GM18498 (cell line): ENCODE results near the gene FGD3.

ENCODE experiments used
- ATAC-seq: cut with Tn5 transposase; IDR thresholded peaks from one replicate; pipeline ENCODE4 v1.9.1; 2021; ENCODE audit warnings: mild to moderate bottlenecking, moderate library complexity; ENCODE audit not compliant: unreplicated experiment

The FGD3 gene

GRCh38 chr9:93026640-93027039 lies 79.3 kb downstream of the FGD3 start:
- ATAC-seq, result no peak

- ATAC-seq, result no peak
Observed at GRCh38 chr9:93027750-93028149, 80.4 kb downstream of the FGD3 start.

DNA sequence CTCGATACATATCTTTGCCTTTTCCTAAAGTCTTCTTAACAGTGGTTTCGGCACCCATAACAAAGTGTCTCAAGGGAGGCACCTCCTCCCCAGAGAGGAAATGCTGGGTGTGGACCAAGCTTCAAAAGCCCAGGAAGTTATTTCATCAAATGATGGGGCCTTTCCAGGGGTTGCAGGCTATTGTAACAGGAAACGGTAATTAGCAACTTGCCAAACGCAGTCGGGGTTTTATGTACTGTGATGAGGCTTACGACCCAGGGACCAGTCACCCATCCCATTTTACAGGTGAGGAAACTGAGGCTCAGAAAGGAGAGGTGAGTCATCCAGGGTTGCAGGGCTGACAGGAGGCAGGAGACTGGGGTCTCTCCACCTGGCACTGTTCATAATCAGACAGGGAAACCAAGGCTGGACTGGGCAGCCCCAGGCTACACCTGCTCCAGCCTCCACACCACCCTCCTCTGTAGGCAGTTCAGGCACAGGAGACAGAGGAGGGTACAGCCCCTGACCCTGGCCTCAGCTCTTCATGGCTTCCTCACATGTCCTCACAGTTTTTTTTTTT lies 81.2 kb downstream of the FGD3 start:
- no peak for ATAC-seq

DNA sequence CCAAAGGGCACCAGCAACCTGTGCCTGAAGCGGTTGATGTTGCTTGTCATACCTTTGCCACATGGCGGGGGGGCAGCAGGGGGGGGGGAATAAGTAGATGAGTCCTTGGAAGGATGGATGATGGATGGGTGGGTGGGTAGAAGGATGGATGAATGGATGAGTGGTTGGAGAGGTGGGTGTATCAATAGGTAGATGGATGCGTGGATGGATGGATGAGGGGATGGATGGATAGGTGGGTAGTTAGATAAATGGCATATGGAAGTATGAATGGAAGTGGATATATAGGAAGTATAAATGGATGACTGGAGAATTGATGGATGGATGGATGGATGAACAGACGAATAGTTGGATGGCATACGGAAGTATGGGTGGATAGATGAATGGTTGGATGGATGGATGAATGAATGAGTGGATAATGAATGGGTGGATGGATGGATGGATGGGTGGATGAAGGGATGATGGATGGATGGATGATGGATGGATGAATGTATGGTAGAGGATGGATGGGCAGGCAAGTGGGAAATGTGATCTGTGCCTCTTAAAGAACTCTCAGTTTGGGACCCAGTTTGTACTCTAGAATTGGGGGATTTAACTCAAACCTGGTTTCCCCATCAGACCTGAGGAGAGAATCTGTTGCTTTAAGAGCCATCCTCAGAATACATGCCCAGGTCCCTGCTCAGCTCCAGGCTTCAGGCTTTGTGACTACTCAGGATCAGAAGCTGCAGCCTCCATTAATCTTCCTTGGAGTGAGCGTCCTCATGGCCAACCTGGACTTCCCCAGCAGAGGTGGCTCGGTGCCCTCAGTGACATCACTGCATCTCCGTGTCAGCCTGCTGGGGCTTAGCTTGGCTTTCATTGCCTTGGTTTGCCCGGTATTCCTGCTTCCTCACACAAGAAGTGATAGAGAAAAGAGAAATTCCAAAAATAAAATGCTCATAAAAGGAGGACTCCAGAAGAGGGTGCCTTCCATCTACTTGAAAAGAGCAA lies 83.6 kb downstream of the FGD3 start:
- ATAC-seq, result no peak

- no peak for ATAC-seq
Observed at GRCh38 chr9:93031629-93032430, 84.5 kb downstream of the FGD3 start.

- ATAC-seq, result no peak
Observed at GRCh38 chr9:93032545-93032944, 85.2 kb downstream of the FGD3 start.

DNA sequence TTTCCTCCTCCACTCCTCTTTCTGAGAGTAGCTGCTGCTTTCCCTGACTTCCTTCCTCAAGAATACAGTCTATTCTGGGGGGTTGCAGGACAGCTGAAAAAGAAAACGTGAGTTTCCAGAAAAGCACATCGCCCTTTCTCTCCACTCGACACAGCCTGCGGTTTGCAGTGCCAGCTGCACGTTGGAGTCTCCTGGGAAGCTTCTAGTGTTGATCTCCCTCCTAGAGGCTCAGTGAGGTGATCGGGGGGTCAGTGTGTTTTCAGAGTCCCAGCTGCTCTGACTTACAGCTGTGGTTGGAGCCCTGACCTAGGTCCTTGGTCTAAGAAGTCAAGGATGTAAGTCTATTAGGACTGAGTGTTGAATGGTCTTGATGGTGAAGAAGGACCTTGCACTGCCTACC lies 86.2 kb downstream of the FGD3 start:
- no peak for ATAC-seq

GRCh38 chr9:93035106-93035660 lies 87.9 kb downstream of the FGD3 start:
- ATAC-seq, result no peak

- no peak for ATAC-seq
Observed at GRCh38 chr9:93035821-93036351, 88.6 kb downstream of the FGD3 start.

DNA sequence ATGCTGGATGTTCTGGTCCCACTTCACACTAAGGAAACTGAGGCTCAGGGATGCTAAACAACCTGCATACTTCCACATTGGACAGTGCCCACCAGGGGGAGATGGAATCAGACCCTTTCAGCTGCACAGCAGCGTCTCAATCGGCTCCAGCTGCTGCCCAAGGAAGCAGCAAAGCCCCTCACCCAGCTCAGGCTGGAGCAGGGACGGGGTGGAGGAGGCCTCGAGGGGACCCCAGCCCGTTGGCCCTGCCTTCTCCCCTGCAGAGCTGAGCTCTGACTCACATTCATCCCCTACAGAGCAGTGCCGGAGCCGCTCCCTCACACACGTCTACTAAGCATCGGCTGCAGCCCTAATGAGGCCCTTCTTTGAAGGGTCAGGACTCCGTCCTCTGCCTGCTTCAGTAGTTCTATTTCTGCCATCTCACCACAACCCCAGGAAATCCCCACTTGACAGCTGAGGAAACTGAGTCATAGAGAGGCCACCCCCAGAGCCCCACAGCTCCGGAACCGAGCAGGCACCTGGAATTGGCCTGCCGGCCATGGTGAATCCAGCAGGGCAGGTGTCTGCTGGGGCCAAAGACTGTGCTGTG lies 89.7 kb downstream of the FGD3 start:
- no peak for ATAC-seq

DNA sequence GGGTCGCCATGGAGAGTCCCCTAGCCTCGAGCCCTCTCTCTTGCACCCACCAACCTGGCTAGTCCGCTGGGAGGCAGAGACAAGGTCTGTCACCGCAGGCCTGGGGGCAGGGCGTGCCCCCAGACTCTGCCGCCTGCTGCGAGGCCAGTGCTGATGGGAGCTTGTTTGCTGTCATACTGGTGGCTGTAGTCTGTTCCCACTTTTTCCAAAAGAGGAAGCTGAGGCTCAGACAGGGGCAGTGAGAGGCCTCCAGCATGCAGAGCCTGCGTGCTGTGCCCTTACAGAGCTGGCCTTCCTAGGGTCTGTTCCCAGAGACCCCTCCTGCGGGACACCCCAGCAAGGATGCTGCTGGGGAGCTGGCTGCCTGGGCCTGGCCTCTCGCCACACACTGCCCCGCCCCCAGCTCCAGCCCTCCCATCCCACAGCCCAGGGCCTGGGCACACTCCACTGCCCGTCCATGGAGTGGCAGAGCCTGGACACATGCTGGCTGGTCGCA lies 90.2 kb downstream of the FGD3 start:
- no peak for ATAC-seq

DNA sequence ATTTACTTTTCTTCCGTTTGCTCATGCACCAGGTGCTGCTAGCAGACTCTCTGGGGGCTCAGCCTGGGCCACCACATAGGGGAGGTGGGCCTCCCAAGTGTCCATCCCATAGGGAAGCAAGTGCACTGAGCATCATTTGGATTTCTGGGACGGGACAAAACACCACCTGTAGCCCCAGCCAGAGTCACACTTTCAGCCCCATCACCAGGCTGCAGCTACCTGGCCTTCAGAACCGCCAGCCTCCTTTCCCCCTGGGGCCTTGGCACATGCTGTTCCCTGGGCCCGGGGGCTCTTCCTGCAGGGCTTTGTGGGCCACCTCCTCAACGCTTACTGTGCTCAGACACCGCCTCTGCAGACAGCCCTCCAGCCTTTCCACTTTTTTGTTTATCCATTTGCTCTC lies 91.6 kb downstream of the FGD3 start:
- ATAC-seq, result no peak

DNA sequence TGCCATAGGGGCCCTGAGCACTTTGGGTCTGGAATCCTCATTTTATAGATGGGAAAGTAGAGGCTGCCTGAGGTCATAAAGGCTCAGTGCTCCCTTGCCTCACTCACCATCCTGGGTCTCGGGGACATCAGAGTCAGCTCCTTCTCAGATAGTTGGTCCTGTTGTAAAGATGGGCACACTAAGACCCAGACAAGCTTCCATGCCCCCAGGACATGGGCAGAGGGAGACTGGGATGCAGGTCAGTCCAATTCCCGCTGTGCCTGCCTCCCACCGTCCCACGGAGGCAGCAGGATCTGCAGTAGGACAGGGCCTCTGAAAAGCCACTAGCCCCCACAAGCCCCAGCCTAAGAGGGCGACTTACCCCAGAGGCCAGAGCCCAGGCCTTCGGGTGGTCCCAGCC lies 92.1 kb downstream of the FGD3 start:
- no peak for ATAC-seq

GRCh38 chr9:93039976-93040375 lies 92.7 kb downstream of the FGD3 start:
- no peak for ATAC-seq

GRCh38 chr9:93040409-93040808 lies 93.1 kb downstream of the FGD3 start:
- no peak for ATAC-seq

DNA sequence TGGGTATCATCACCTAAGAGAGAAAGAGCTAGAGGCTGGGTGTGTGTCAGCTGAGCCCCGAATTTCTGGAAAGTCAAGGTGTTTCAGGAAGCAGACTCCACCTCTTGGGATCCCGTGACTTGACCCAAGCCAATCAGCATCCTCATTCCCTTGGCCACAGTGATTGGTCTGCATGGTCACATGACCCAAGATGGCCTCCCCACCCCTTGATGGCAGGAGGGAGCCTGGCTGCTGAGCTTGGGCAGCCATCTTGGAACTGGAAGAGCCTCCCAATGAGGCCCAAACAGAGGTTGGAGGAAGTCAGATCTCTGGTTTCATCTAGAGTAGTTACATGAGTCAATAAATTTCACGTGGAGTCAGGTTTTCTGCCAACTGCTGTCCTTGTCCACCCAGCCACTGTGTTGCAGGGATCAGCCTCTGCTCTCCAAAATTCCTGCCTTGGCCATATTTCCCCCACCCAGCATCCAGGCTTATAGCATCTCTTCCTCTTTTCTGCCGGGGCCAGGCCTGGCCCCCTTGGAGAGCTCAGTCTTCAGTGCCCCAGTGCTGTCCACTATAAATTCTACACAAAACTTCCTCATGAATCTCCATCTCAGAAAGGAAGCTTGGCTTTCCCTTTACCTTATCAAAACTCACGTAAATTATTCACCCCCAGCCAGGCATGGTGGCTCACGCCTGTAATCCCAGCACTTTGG lies 93.9 kb downstream of the FGD3 start:
- ATAC-seq, result no peak

DNA sequence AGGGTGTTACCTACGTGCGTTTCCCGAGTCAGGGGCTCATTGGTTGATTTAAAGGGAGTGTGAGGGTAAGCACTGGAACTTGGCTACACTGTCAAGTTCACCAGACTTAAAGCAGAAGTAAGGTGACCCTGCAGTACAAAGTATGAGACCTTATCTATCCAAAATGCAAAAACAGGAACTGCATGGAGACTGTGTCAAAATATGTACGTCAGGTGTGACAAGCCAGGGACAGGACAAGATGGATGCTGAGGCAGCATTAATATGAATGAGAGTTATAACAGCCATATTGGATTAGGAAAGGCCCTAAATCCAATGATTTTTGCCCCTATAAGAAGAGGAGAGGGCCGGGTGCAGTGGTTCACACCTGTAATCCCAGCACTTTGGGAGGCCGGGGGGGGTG lies 95.8 kb downstream of the FGD3 start:
- ATAC-seq, result no peak

DNA sequence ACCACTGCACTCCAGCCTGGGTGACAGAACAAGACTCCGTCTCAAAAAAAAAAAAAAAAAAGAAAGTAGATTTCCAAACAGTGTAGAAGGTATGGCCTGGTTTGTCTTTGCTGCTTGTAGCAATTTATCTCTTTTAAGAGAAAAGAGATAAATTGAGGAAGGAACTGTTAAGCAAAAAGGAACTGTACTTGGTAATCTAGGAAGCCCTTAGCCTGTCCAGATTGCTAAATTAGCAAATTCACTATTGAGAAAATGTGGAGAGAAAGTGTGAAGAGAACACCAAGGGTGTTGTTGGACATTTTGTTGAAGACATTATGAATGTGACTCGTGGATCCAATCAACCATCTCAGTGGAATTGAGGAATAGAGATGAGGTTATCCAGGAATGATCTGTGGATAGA lies 98.2 kb downstream of the FGD3 start:
- no peak for ATAC-seq

- ATAC-seq, result no peak
Observed at GRCh38 chr9:93048566-93049448, 101.5 kb downstream of the FGD3 start.
